ENCODE measurements around the gene ALPK3. TPM values are rescaled to one million over a fixed set of nuclear protein-coding genes. Genes with fewer than 3 reads are reported as not detected.

The ALPK3 gene
- total and polyA plus RNA-seq, 9 of the 15 experiments (the other 6 are each of a cell fraction or from before 2014, with no cell fraction given) = 0.04 to 1.0 (median 0.07) TPM; not detected in 2

DNA sequence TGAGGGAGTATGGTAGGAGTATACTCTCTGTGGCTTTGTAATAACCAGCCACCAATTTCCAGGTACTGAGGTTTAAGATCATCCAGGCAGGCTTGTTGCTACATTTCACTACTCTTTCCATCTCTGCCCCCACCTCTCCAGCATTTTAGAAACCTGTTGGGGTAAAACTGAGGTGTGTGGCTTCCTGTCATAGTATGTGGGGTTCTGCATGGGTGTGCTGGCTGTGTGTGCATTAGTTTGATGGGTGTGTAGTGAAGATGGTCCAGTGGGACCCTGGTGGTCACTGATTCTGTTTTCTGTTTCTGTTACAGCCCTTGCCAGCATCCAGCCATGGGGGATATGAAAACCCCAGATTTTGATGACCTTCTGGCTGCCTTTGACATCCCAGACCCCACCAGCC, 34.8 kb upstream of the ALPK3 start:
- BruUV-seq (replicated peaks) = no TSS peak
- Histone ChIP-seq H2AFZ (ENCODE audit: low read depth, low read length) (no peak overlapping the region), H3K9me3 (replicated peaks; ENCODE audit: control insufficient read depth, insufficient read depth, low read depth, low read length) (no peaks in the 10 kb centered on the region), H3K9me1 (ENCODE audit: control insufficient read depth, insufficient read depth, low read length) (peaks cover 6% of the 10 kb centered on the region), H3K4me2 (ENCODE audit: insufficient read depth, low read length) (no peak overlapping the region), H3K9ac (ENCODE audit: insufficient read depth in 1 of 2, low read depth in 2 of 2, low read length in 2 of 2) (no peak overlapping the region), H3K27me3 (ENCODE audit: control insufficient read depth in 2 of 2, insufficient read depth in 2 of 2, low read length in 2 of 2) (no peaks in the 10 kb centered on the region), H3K27ac (ENCODE audit: extremely low read depth, low read depth, low read length) (no peak overlapping the region), H3K79me2 (ENCODE audit: control insufficient read depth, insufficient read depth, low read length) (peaks cover 28% of the 10 kb centered on the region), H4K20me1 (replicated peaks; ENCODE audit: control insufficient read depth, insufficient read depth, low read length) (peaks cover 8% of the 10 kb centered on the region; the same call in 1 of the 2 replicates), H3K4me3 (no peak overlapping the region), H3K4me1 (replicated peaks in 1 of 2; ENCODE audit: control insufficient read depth in 2 of 2, insufficient read depth in 2 of 2, low read length in 2 of 2) (peaks cover 11 to 12% of the 10 kb centered on the region in 2 experiments; a peak in 4 of 5 replicates), H3K36me3 (ENCODE audit: control insufficient read depth, insufficient read depth, low read length) (peaks cover 63% of the 10 kb centered on the region)
- DNase-seq (ENCODE audit: extremely low read depth in 1 of 4, low spot score in 3 of 4) (no peak), ATAC-seq (no peak), FAIRE-seq (no peak)
- ChIA-PET POLR2A (no interaction called here), CTCF (ENCODE audit: low intra/inter-chr PET ratio) (no interaction called here)
- intact Hi-C loops (cut with micrococcal nuclease) (no loop called here), in situ Hi-C loops (cut with MboI) (no loop called here)
- TF ChIP-seq ZNF696 (CRISPR knock-in tag; conservative IDR thresholded peaks at IDR 0.05) (no peak), ZBTB1 (CRISPR knock-in tag; IDR thresholded peaks at IDR 0.05; ENCODE audit: borderline replicate concordance, low read depth) (no peak), GATAD2B (IDR thresholded peaks at IDR 0.05; ENCODE audit: borderline replicate concordance) (no peak), ZNF143 (CRISPR knock-in tag; IDR thresholded peaks at IDR 0.05) (no peak), ZFP30 (CRISPR knock-in tag; IDR thresholded peaks at IDR 0.05; ENCODE audit: borderline replicate concordance) (no peak), RHOXF2B (CRISPR knock-in tag; conservative IDR thresholded peaks at IDR 0.05) (no peak), STAG1 (CRISPR knock-in tag; IDR thresholded peaks at IDR 0.05; ENCODE audit: borderline replicate concordance) (no peak), ELF2 (CRISPR knock-in tag; IDR thresholded peaks at IDR 0.05) (no peak), TAF7 (tag; IDR thresholded peaks at IDR 0.05) (no peak), HCFC1 (IDR thresholded peaks at IDR 0.05; ENCODE audit: low read depth, low read length) (no peak), NCOA1 (IDR thresholded peaks at IDR 0.05; ENCODE audit: low read depth) (no peak)
- TF ChIP-seq, protein P1, sequence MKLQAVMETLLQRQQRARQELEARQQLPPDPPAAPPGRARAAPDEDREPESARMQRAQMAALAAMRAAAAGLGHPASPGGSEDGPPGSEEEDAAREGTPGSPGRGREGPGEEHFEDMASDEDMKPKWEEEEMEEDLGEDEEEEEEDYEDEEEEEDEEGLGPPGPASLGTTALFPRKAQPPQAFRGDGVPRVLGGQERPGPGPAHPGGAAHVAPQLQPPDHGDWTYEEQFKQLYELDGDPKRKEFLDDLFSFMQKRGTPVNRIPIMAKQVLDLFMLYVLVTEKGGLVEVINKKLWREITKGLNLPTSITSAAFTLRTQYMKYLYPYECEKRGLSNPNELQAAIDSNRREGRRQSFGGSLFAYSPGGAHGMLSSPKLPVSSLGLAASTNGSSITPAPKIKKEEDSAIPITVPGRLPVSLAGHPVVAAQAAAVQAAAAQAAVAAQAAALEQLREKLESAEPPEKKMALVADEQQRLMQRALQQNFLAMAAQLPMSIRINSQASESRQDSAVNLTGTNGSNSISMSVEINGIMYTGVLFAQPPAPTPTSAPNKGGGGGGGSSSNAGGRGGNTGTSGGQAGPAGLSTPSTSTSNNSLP (IDR thresholded peaks at IDR 0.05; ENCODE audit: borderline replicate concordance, low read depth, low read length) = no peak
- TF ChIP-seq, protein P2, sequence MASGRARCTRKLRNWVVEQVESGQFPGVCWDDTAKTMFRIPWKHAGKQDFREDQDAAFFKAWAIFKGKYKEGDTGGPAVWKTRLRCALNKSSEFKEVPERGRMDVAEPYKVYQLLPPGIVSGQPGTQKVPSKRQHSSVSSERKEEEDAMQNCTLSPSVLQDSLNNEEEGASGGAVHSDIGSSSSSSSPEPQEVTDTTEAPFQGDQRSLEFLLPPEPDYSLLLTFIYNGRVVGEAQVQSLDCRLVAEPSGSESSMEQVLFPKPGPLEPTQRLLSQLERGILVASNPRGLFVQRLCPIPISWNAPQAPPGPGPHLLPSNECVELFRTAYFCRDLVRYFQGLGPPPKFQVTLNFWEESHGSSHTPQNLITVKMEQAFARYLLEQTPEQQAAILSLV (tag; IDR thresholded peaks at IDR 0.05) = no peak
- TF ChIP-seq, protein P3, sequence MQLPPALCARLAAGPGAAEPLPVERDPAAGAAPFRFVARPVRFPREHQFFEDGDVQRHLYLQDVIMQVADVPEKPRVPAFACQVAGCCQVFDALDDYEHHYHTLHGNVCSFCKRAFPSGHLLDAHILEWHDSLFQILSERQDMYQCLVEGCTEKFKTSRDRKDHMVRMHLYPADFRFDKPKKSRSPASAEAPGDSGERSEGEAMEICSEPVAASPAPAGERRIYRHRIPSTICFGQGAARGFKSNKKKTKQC (CRISPR knock-in tag; IDR thresholded peaks at IDR 0.05) = no peak
- TF ChIP-seq, protein P4, sequence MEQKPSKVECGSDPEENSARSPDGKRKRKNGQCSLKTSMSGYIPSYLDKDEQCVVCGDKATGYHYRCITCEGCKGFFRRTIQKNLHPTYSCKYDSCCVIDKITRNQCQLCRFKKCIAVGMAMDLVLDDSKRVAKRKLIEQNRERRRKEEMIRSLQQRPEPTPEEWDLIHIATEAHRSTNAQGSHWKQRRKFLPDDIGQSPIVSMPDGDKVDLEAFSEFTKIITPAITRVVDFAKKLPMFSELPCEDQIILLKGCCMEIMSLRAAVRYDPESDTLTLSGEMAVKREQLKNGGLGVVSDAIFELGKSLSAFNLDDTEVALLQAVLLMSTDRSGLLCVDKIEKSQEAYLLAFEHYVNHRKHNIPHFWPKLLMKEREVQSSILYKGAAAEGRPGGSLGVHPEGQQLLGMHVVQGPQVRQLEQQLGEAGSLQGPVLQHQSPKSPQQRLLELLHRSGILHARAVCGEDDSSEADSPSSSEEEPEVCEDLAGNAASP (IDR thresholded peaks at IDR 0.05) = no peak
- TF ChIP-seq, protein P5, sequence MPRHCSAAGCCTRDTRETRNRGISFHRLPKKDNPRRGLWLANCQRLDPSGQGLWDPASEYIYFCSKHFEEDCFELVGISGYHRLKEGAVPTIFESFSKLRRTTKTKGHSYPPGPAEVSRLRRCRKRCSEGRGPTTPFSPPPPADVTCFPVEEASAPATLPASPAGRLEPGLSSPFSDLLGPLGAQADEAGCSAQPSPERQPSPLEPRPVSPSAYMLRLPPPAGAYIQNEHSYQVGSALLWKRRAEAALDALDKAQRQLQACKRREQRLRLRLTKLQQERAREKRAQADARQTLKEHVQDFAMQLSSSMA (CRISPR knock-in tag; IDR thresholded peaks at IDR 0.05) = no peak
- TF ChIP-seq, protein P6, sequence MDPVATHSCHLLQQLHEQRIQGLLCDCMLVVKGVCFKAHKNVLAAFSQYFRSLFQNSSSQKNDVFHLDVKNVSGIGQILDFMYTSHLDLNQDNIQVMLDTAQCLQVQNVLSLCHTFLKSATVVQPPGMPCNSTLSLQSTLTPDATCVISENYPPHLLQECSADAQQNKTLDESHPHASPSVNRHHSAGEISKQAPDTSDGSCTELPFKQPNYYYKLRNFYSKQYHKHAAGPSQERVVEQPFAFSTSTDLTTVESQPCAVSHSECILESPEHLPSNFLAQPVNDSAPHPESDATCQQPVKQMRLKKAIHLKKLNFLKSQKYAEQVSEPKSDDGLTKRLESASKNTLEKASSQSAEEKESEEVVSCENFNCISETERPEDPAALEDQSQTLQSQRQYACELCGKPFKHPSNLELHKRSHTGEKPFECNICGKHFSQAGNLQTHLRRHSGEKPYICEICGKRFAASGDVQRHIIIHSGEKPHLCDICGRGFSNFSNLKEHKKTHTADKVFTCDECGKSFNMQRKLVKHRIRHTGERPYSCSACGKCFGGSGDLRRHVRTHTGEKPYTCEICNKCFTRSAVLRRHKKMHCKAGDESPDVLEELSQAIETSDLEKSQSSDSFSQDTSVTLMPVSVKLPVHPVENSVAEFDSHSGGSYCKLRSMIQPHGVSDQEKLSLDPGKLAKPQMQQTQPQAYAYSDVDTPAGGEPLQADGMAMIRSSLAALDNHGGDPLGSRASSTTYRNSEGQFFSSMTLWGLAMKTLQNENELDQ (CRISPR knock-in tag; IDR thresholded peaks at IDR 0.05; ENCODE audit: borderline replicate concordance) = no peak

Data from K562 (cell line).